Activated naive CD4-positive, alpha-beta T cell treated with anti-CD3 and anti-CD28 coated beads, Interleukin-2, amount 50 U/mL, for 24 hours (primary cell): ENCODE results near the gene SGIP1.
"Not testable (repeated sequence)": the region's sequence is repeated elsewhere in the genome, so short reads cannot be mapped to it uniquely, and the experiment has no call there.

Experiments
- H3K27ac Mint-ChIP-seq: one replicate; pipeline ENCODE4 v1.8.0; 2021; ENCODE audit warnings: mild to moderate bottlenecking, mixed read lengths
- H3K27me3 Mint-ChIP-seq: one replicate; pipeline ENCODE4 v1.8.0; 2021; ENCODE audit warnings: mixed read lengths
- H3K36me3 Mint-ChIP-seq: one replicate; pipeline ENCODE4 v1.8.0; 2021; ENCODE audit warnings: mixed read lengths
- H3K4me1 Mint-ChIP-seq: one replicate; pipeline ENCODE4 v1.8.0; 2021; ENCODE audit warnings: mixed read lengths
- H3K4me3 Mint-ChIP-seq: one replicate; pipeline ENCODE4 v1.8.0; 2021; ENCODE audit warnings: mild to moderate bottlenecking, mixed read lengths
- H3K9me3 Mint-ChIP-seq: one replicate; pipeline ENCODE4 v1.8.0; 2021; ENCODE audit warnings: mixed read lengths

The SGIP1 gene

GRCh38 chr1:66731170-66731865 is 197.4 kb downstream of the SGIP1 start:
- H3K27ac Mint-ChIP-seq = no peak overlapping the region
- no peak overlapping the region for H3K4me3 Mint-ChIP-seq
- no peaks in the 10 kb centered on the region for H3K9me3 Mint-ChIP-seq
- peaks cover 19% of the 10 kb centered on the region for H3K4me1 Mint-ChIP-seq
- H3K36me3 Mint-ChIP-seq = no peaks in the 10 kb centered on the region
- peaks cover 1% of the 10 kb centered on the region for H3K27me3 Mint-ChIP-seq

- H3K4me1 Mint-ChIP-seq = peaks cover 19% of the 10 kb centered on the region
- no peaks in the 10 kb centered on the region for H3K9me3 Mint-ChIP-seq
- H3K4me3 Mint-ChIP-seq = no peak overlapping the region
- H3K27me3 Mint-ChIP-seq = no peaks in the 10 kb centered on the region
- H3K36me3 Mint-ChIP-seq = no peaks in the 10 kb centered on the region
- H3K27ac Mint-ChIP-seq = no peak overlapping the region
Measured at GRCh38 chr1:66732407-66733166, 198.6 kb downstream of the SGIP1 start.

GRCh38 chr1:66733348-66734017 is 199.5 kb downstream of the SGIP1 start:
- Mint-ChIP-seq H3K4me1 (peaks cover 16% of the 10 kb centered on the region), H3K9me3 (no peaks in the 10 kb centered on the region), H3K27me3 (no peaks in the 10 kb centered on the region), H3K36me3 (no peaks in the 10 kb centered on the region), H3K27ac (no peak overlapping the region), H3K4me3 (no peak overlapping the region)

GRCh38 chr1:66734531-66734930 is 200.6 kb downstream of the SGIP1 start:
- H3K27ac Mint-ChIP-seq, H3K36me3 Mint-ChIP-seq, H3K4me1 Mint-ChIP-seq, H3K9me3 Mint-ChIP-seq, H3K4me3 Mint-ChIP-seq, H3K27me3 Mint-ChIP-seq: not testable (repeated sequence)

- Mint-ChIP-seq H3K4me1 (no peaks in the 10 kb centered on the region), H3K27me3 (no peaks in the 10 kb centered on the region), H3K4me3 (no peak overlapping the region), H3K9me3 (no peaks in the 10 kb centered on the region), H3K27ac (no peak overlapping the region), H3K36me3 (no peaks in the 10 kb centered on the region)
Measured at GRCh38 chr1:66737836-66738235, 203.9 kb downstream of the SGIP1 start.

- Mint-ChIP-seq H3K4me1 (no peaks in the 10 kb centered on the region), H3K9me3 (no peaks in the 10 kb centered on the region), H3K27me3 (peaks cover 4% of the 10 kb centered on the region), H3K4me3 (no peak overlapping the region), H3K27ac (no peak overlapping the region), H3K36me3 (peaks cover 1% of the 10 kb centered on the region)
Measured at GRCh38 chr1:66739401-66740157, 205.6 kb downstream of the SGIP1 start.

- no peak overlapping the region for H3K27ac Mint-ChIP-seq
- no peaks in the 10 kb centered on the region for H3K9me3 Mint-ChIP-seq
- no peak overlapping the region for H3K4me3 Mint-ChIP-seq
Measured at GRCh38 chr1:66745451-66745850, 211.5 kb downstream of the SGIP1 start.

GRCh38 chr1:66747501-66747900 is 213.5 kb downstream of the SGIP1 start:
- no peak overlapping the region for H3K27ac Mint-ChIP-seq
- H3K27me3 Mint-ChIP-seq = peaks cover 30% of the 10 kb centered on the region
- no peaks in the 10 kb centered on the region for H3K9me3 Mint-ChIP-seq
- peaks cover 8% of the 10 kb centered on the region for H3K4me1 Mint-ChIP-seq
- H3K4me3 Mint-ChIP-seq = no peak overlapping the region
- peaks cover 1% of the 10 kb centered on the region for H3K36me3 Mint-ChIP-seq

More at GRCh38 chr1:66745451-66745850, 211.5 kb downstream of the SGIP1 start:
- peaks cover 20% of the 10 kb centered on the region for H3K27me3 Mint-ChIP-seq
- no peaks in the 10 kb centered on the region for H3K4me1 Mint-ChIP-seq
- H3K36me3 Mint-ChIP-seq = peaks cover 1% of the 10 kb centered on the region

GRCh38 chr1:66750577-66750976 is 216.6 kb downstream of the SGIP1 start:
- H3K36me3 Mint-ChIP-seq = no peaks in the 10 kb centered on the region
- no peak overlapping the region for H3K4me3 Mint-ChIP-seq
- H3K4me1 Mint-ChIP-seq = peaks cover 15% of the 10 kb centered on the region
- peaks cover 44% of the 10 kb centered on the region for H3K27me3 Mint-ChIP-seq
- no peaks in the 10 kb centered on the region for H3K9me3 Mint-ChIP-seq
- no peak overlapping the region for H3K27ac Mint-ChIP-seq

- no peaks in the 10 kb centered on the region for H3K9me3 Mint-ChIP-seq
- no peak overlapping the region for H3K4me3 Mint-ChIP-seq
- peaks cover 15% of the 10 kb centered on the region for H3K4me1 Mint-ChIP-seq
- H3K27me3 Mint-ChIP-seq = peaks cover 44% of the 10 kb centered on the region
- H3K36me3 Mint-ChIP-seq = no peaks in the 10 kb centered on the region
- no peak overlapping the region for H3K27ac Mint-ChIP-seq
Measured at GRCh38 chr1:66751160-66751559, 217.2 kb downstream of the SGIP1 start.

- H3K27ac Mint-ChIP-seq = no peak within 1 kb of the TSS
- H3K4me1 Mint-ChIP-seq = peaks cover 15% of the 10 kb centered on the region
- peak within 1 kb of the TSS; percentile 59 for H3K4me3 Mint-ChIP-seq
- H3K27me3 Mint-ChIP-seq = peaks cover 48% of the 10 kb centered on the region
- no peaks in the 10 kb centered on the region for H3K36me3 Mint-ChIP-seq
- no peaks in the 10 kb centered on the region for H3K9me3 Mint-ChIP-seq
Measured at GRCh38 chr1:66752000-66752592, 218.1 kb downstream of the SGIP1 start, which contains the start of gene DYNLT5. Gene DYNLT5 (plus strand): TSS chr1:66752459. CDS start chr1:66754659, 2,200 bp downstream.

- H3K27ac Mint-ChIP-seq = no peak overlapping the region
Measured at GRCh38 chr1:66752671-66753371, 218.9 kb downstream of the SGIP1 start.

GRCh38 chr1:66757722-66758240 is 223.8 kb downstream of the SGIP1 start:
- H3K9me3 Mint-ChIP-seq = no peaks in the 10 kb centered on the region
- H3K4me3 Mint-ChIP-seq = no peak overlapping the region
- peaks cover 4% of the 10 kb centered on the region for H3K4me1 Mint-ChIP-seq
- no peak overlapping the region for H3K27ac Mint-ChIP-seq
- peaks cover 21% of the 10 kb centered on the region for H3K27me3 Mint-ChIP-seq
- no peaks in the 10 kb centered on the region for H3K36me3 Mint-ChIP-seq

More at GRCh38 chr1:66752671-66753371, 218.9 kb downstream of the SGIP1 start:
- H3K4me3 Mint-ChIP-seq = peak overlapping the region; percentile 38
- peaks cover 15% of the 10 kb centered on the region for H3K4me1 Mint-ChIP-seq
- no peaks in the 10 kb centered on the region for H3K36me3 Mint-ChIP-seq
- H3K27me3 Mint-ChIP-seq = peaks cover 48% of the 10 kb centered on the region
- no peaks in the 10 kb centered on the region for H3K9me3 Mint-ChIP-seq

- Mint-ChIP-seq H3K27me3 (peaks cover 18% of the 10 kb centered on the region), H3K27ac (no peak overlapping the region), H3K36me3 (no peaks in the 10 kb centered on the region), H3K9me3 (no peaks in the 10 kb centered on the region), H3K4me1 (no peaks in the 10 kb centered on the region), H3K4me3 (no peak overlapping the region)
Measured at GRCh38 chr1:66758241-66758755, 224.3 kb downstream of the SGIP1 start.
